Keratinocyte (primary cell): ENCODE measurements around the gene SERPINI2. TPM values are rescaled to one million over a fixed set of nuclear protein-coding genes. Genes with fewer than 3 reads are reported as not detected.
"Not testable (repeated sequence)": the region's sequence is repeated elsewhere in the genome, so short reads cannot be mapped to it uniquely, and the experiment has no call there.

Source experiments
- DNase-seq: peaks from one replicate; pipeline ENCODE4 v3.0.0-alpha.2; 2011; ENCODE audit warnings: low read depth, missing footprints, low spot score
- FAIRE-seq: peaks from 2 replicates; lab custom pipeline; 2011; peaks lifted over from hg19 to GRCh38; lab: Jason Lieb, UNC
- H2AFZ ChIP-seq: 2 replicates; pipeline ENCODE4 v1.6.0; 2012; ENCODE audit warnings: low read length, control low read depth, inconsistent platforms; ENCODE audit not compliant: control insufficient read depth
- H3K27ac ChIP-seq: 2 replicates; pipeline ENCODE4 v1.5.1; 2011; ENCODE audit warnings: low read length; ENCODE audit not compliant: control insufficient read depth, insufficient read depth
- H3K27me3 ChIP-seq: 3 replicates; pipeline ENCODE4 v1.6.0; 2011; ENCODE audit warnings: low read length; ENCODE audit not compliant: control insufficient read depth, insufficient read depth; ENCODE audit errors: extremely low read depth
- H3K36me3 ChIP-seq, 2 experiments: 2 replicates in 1 of 2; 3 replicates in 1 of 2; pipeline ENCODE4 v1.5.1; 2011; ENCODE audit warnings: low read length in 2 of 2, mild to moderate bottlenecking in 1 of 2; ENCODE audit not compliant: control insufficient read depth in 2 of 2, insufficient read depth in 2 of 2; ENCODE audit errors: extremely low read depth in 1 of 2
- H3K4me1 ChIP-seq: 3 replicates; pipeline ENCODE4 v1.5.1; 2011; ENCODE audit warnings: low read length; ENCODE audit not compliant: control insufficient read depth, insufficient read depth; ENCODE audit errors: extremely low read depth
- H3K4me2 ChIP-seq: 3 replicates; pipeline ENCODE4 v1.6.0; 2011; ENCODE audit warnings: low read depth, low read length; ENCODE audit not compliant: control insufficient read depth, insufficient read depth; ENCODE audit errors: extremely low read depth
- H3K4me3 ChIP-seq, 3 experiments: fragments of 200-600 bp in 1 of 3; sonication (generic) in 1 of 3; 2 replicates in 2 of 3; 3 replicates in 1 of 3; pipeline ENCODE4 v1.5.1; 2011 to 2016; ENCODE audit warnings: low read length in 3 of 3, mild to moderate bottlenecking in 3 of 3, control low read depth in 2 of 3, inconsistent platforms in 1 of 3, low read depth in 1 of 3, mixed read lengths in 1 of 3, mixed run types in 1 of 3, moderate library complexity in 1 of 3; ENCODE audit not compliant: control insufficient read depth in 2 of 3, insufficient read depth in 2 of 3; ENCODE audit errors: extremely low read depth in 1 of 3
- H3K79me2 ChIP-seq: 2 replicates; pipeline ENCODE4 v1.6.0; 2012; ENCODE audit warnings: low read length; ENCODE audit not compliant: control insufficient read depth, insufficient read depth
- H3K9ac ChIP-seq: 3 replicates; pipeline ENCODE4 v1.6.0; 2011; ENCODE audit warnings: low read length; ENCODE audit not compliant: control insufficient read depth, insufficient read depth; ENCODE audit errors: extremely low read depth
- H3K9me1 ChIP-seq: 3 replicates; pipeline ENCODE4 v1.6.0; 2011; ENCODE audit warnings: low read length; ENCODE audit not compliant: control insufficient read depth, insufficient read depth; ENCODE audit errors: extremely low read depth
- H3K9me3 ChIP-seq: 2 replicates; pipeline ENCODE4 v1.5.1; 2012; ENCODE audit warnings: low read depth, low read length; ENCODE audit not compliant: control insufficient read depth
- H4K20me1 ChIP-seq: 3 replicates; pipeline ENCODE4 v1.6.0; 2011; ENCODE audit warnings: low read length; ENCODE audit not compliant: control insufficient read depth, insufficient read depth; ENCODE audit errors: extremely low read depth
- EZH2 ChIP-seq: IDR thresholded peaks from one replicate; pipeline ENCODE4 v1.6.1; 2012; ENCODE audit warnings: inconsistent platforms, mild to moderate bottlenecking, low read length, moderate library complexity
- dilution Hi-C: fragments of 300-500 bp; cut with MboI; formaldehyde crosslinking; loops from one replicate; pipeline ENCODE4 v1.7.0; 2020; ENCODE audit warnings: low sequenced_read_pairs; ENCODE audit not compliant: extremely low pct_ligation_motif_present
- polyA plus RNA-seq, 5 experiments: library from polyadenylated mRNA; depleted of rRNA in 3 of 5; stranded (reverse) in 3 of 5; stranded (forward) in 1 of 5; unstranded in 1 of 5; fragments of >200 nt; gene quantifications; 1 replicate in 1 of 5; 2 replicates in 3 of 5; 3 replicates in 1 of 5; pipeline versions ENCODE4 v1.2.1 to v1.2.3, GENCODE V29; 2011 to 2012; ENCODE audit warnings: missing spikeins in 2 of 5, low read depth in 1 of 5, low replicate concordance in 1 of 5
- TF ChIP-seq, protein P1 (sequence below), 3 experiments: IDR thresholded peaks in 1 of 3; conservative IDR thresholded peaks in 1 of 3; optimal IDR thresholded peaks in 1 of 3; 2 replicates in 2 of 3; 3 replicates in 1 of 3; pipeline versions ENCODE3 to v1.5.1; 2011; ENCODE audit warnings: low read length in 3 of 3, mild to moderate bottlenecking in 3 of 3, moderate library complexity in 2 of 3, control low read depth in 1 of 3, inconsistent platforms in 1 of 3; ENCODE audit not compliant: insufficient read depth in 2 of 3; ENCODE audit errors: extremely low read depth in 1 of 3

SERPINI2 gene
- polyA plus RNA-seq, 1 donor (not counting 4 experiments of a cell fraction or from before 2014, with no cell fraction given): not detected

DNA sequence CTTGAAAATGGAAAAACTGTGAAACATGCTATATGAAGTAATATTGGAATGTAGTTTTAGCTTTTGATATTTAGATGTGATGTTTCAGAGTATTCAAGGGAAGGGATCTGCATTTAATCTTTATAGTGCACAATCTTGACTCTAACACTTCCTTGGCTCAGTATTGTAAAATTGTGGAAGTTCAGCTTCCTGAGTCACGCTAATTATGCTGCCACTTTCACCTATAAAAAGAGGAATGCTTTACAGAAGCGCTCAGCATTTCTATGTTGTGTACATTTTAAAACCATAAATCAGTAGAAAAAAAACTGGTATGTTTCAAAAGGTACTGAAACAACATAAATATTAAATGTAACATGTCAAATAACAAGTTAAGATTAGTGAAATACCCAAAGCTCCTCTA, 32.6 kb downstream of the SERPINI2 start:
- H3K36me3 ChIP-seq: no peaks in the 10 kb centered on the region
- dilution Hi-C loops: no loop called here
- no peaks in the 10 kb centered on the region for H3K79me2 ChIP-seq
- DNase-seq (no peak), FAIRE-seq (no peak)
- H2AFZ ChIP-seq: no peak overlapping the region
- H3K4me2 ChIP-seq: no peak overlapping the region
- no peaks in the 10 kb centered on the region for H3K9me1 ChIP-seq
- no peaks in the 10 kb centered on the region for H3K4me1 ChIP-seq
- H3K27ac ChIP-seq: no peak overlapping the region
- H3K9me3 ChIP-seq: no peaks in the 10 kb centered on the region
- H3K4me3 ChIP-seq: no peak overlapping the region
- no peaks in the 10 kb centered on the region for H4K20me1 ChIP-seq
- no peaks in the 10 kb centered on the region for H3K27me3 ChIP-seq
- H3K9ac ChIP-seq: no peak overlapping the region
- no peak for TF ChIP-seq EZH2
- TF ChIP-seq, protein P1, sequence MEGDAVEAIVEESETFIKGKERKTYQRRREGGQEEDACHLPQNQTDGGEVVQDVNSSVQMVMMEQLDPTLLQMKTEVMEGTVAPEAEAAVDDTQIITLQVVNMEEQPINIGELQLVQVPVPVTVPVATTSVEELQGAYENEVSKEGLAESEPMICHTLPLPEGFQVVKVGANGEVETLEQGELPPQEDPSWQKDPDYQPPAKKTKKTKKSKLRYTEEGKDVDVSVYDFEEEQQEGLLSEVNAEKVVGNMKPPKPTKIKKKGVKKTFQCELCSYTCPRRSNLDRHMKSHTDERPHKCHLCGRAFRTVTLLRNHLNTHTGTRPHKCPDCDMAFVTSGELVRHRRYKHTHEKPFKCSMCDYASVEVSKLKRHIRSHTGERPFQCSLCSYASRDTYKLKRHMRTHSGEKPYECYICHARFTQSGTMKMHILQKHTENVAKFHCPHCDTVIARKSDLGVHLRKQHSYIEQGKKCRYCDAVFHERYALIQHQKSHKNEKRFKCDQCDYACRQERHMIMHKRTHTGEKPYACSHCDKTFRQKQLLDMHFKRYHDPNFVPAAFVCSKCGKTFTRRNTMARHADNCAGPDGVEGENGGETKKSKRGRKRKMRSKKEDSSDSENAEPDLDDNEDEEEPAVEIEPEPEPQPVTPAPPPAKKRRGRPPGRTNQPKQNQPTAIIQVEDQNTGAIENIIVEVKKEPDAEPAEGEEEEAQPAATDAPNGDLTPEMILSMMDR (optimal IDR thresholded peaks at IDR 0.05 in 1 of 3, IDR thresholded peaks at IDR 0.05 in 1 of 3, conservative IDR thresholded peaks at IDR 0.05 in 1 of 3; ENCODE audit: extremely low read depth in 1 of 3, insufficient read depth in 2 of 3, low read length in 3 of 3): no peak

DNA sequence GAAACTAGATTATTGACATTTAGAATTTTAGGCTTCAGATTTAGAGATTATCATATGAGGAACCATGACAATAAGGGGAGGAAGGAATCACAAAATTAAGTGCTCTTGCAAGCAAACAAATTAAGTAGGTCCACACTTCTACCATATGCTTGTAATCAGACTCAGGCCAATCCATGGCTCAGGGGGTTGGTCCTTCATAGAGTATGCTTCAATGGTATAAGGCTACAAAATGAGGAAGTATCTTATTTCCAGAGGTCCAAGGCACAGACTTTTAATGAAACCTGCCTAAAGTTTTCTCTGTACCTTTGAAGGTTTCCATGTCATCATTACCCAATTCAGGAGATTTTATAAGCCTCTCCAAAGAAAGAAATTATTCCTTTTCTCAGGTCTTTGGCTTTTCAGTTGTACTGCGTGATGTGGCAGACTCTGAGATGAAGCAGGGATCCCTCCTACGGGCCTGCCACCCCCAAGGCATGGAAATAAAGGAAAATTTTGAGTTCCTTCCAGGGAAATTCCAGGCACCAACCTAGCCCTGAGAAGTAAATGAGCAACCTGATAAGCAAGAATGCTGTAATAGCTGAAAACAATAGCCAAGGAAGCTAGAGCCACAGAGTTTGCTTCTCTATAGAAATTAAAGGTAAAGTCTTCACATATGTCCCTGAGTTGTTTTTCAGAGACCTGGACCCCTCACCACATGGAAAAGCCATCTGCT, 36.3 kb downstream of the SERPINI2 start:
- H3K9ac ChIP-seq: no peak overlapping the region
- H3K4me2 ChIP-seq: no peak overlapping the region
- DNase-seq (no peak), FAIRE-seq (no peak)
- dilution Hi-C loops: no loop called here
- H3K27ac ChIP-seq: no peak overlapping the region
- H3K4me1 ChIP-seq: no peaks in the 10 kb centered on the region
- no peaks in the 10 kb centered on the region for H4K20me1 ChIP-seq
- no peaks in the 10 kb centered on the region for H3K36me3 ChIP-seq
- H3K4me3 ChIP-seq: no peak overlapping the region
- H3K79me2 ChIP-seq: no peaks in the 10 kb centered on the region
- H3K9me3 ChIP-seq: no peaks in the 10 kb centered on the region
- TF ChIP-seq, protein P1 (optimal IDR thresholded peaks at IDR 0.05 in 1 of 3, IDR thresholded peaks at IDR 0.05 in 1 of 3, conservative IDR thresholded peaks at IDR 0.05 in 1 of 3; ENCODE audit: extremely low read depth in 1 of 3, insufficient read depth in 2 of 3, low read length in 3 of 3): no peak
- no peak for TF ChIP-seq EZH2
- no peaks in the 10 kb centered on the region for H3K9me1 ChIP-seq
- H2AFZ ChIP-seq: no peak overlapping the region
- no peaks in the 10 kb centered on the region for H3K27me3 ChIP-seq

DNA sequence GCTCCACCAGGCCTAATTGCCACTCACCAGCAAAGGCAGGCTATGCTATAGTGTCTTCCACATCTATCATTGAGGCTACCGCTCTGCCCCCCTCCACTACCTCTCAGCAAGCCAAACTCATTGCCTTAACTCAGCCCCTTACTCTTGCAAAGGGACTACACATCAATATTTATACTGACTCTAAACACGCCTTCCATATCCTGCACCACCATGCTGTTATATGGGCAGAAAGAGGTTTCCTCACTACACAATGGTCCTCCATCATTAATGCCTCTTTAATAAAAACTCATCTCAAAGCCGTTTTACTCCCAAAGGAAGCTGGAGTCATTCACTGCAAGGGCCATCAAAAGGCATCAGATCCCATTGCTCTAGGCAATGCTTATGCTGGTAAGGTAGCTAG, 46.9 kb downstream of the SERPINI2 start:
- FAIRE-seq, DNase-seq, H3K36me3 ChIP-seq, H3K79me2 ChIP-seq, H2AFZ ChIP-seq, H3K27ac ChIP-seq, H3K9ac ChIP-seq, H3K9me3 ChIP-seq, H3K4me2 ChIP-seq, dilution Hi-C loops, H3K27me3 ChIP-seq, H3K4me3 ChIP-seq, H3K9me1 ChIP-seq, H3K4me1 ChIP-seq, H4K20me1 ChIP-seq: not testable (repeated sequence)

DNA sequence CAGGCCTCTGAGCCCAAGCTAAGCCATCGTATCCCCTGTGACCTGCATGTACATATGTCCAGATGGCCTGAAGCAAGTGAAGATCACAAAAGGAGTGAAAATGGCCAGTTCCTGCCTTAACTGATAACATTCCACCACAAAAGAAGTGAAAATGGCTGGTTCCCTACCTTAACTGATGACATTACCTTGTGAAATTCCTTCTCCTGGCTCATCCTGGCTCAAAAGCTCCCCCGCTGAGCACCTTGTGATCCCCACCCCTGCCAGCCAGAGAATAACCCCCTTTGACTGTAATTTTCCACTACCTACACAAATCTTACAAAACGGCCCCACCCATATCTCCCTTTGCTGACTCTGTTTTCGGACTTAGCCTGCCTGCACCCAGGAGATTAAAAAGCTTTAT, 51.4 kb downstream of the SERPINI2 start:
- FAIRE-seq, H3K4me2 ChIP-seq, H3K4me1 ChIP-seq, H3K9me1 ChIP-seq, H4K20me1 ChIP-seq, H3K27me3 ChIP-seq, H3K9ac ChIP-seq, H3K36me3 ChIP-seq, DNase-seq, H3K9me3 ChIP-seq, H3K79me2 ChIP-seq, H3K4me3 ChIP-seq, dilution Hi-C loops, H2AFZ ChIP-seq, H3K27ac ChIP-seq: not testable (repeated sequence)
